T-helper 17 cell (primary cell): ENCODE results near the gene TNK1. TPM values are rescaled to one million over a fixed set of nuclear protein-coding genes. Genes with fewer than 3 reads are reported as not detected.

ENCODE experiments used
- total RNA-seq, 4 donors: library from RNA in 2 of 4; stranded (reverse) in 2 of 4; gene quantifications; one replicate each; pipeline ENCODE4 v1.2.3 and lab custom pipeline; 2022 to 2026

The TNK1 gene
- total RNA-seq, 2 donors from 2014 or later, result 4.8 to 5.9 TPM

Other genes starting within 250 kb of the TNK1 start
- gene ASGR1, start 201.7 kb upstream of the TNK1 start, total RNA-seq, result under 1 TPM; 0.42 to 0.92 TPM
- 10 to 100 TPM in 1 of 2 donors, 1 to 10 TPM in 1; 9.8 to 16.1 TPM for gene DLG4, start 161.3 kb upstream of the TNK1 start, total RNA-seq
- 100 to 1,000 TPM; 268 to 279 TPM for gene ACADVL, start 161.2 kb upstream of the TNK1 start, total RNA-seq
- 10 to 100 TPM; 37.0 to 46.9 TPM for gene DVL2, start 146.6 kb upstream of the TNK1 start, total RNA-seq
- gene PHF23, start 141.6 kb upstream of the TNK1 start, total RNA-seq, result 10 to 100 TPM; 19.2 to 23.2 TPM
- gene GABARAP, start 138.6 kb upstream of the TNK1 start, total RNA-seq, result 100 to 1,000 TPM; 212 to 247 TPM
- gene CTDNEP1, start 129.4 kb upstream of the TNK1 start, total RNA-seq, result 100 to 1,000 TPM; 112 to 115 TPM
- gene ELP5, start 128.9 kb upstream of the TNK1 start, total RNA-seq, result 10 to 100 TPM; 43.0 to 51.0 TPM
- gene CLDN7, start 118.6 kb upstream of the TNK1 start, total RNA-seq, result 1 to 10 TPM in 1 of 2 donors, under 1 TPM in 1; 0.78 to 1.2 TPM
- not detected for gene SLC2A4, start 99.4 kb upstream of the TNK1 start, total RNA-seq
- gene YBX2, start 86.5 kb upstream of the TNK1 start, total RNA-seq, result not detected
- gene EIF5A, start 73.5 kb upstream of the TNK1 start, total RNA-seq, result 100 to 1,000 TPM; 496 to 601 TPM
- gene GPS2, start 65.7 kb upstream of the TNK1 start, total RNA-seq, result 100 to 1,000 TPM in 1 of 2 donors, 10 to 100 TPM in 1; 96.5 to 104 TPM
- gene NEURL4, start 51.8 kb upstream of the TNK1 start, total RNA-seq, result 10 to 100 TPM; 29.9 to 43.8 TPM
- 100 to 1,000 TPM; 641 to 702 TPM for gene ACAP1, start 44.6 kb upstream of the TNK1 start, total RNA-seq
- 1 to 10 TPM; 1.6 to 2.7 TPM for gene KCTD11, start 28.9 kb upstream of the TNK1 start, total RNA-seq
- gene TMEM95, start 25.9 kb upstream of the TNK1 start, total RNA-seq, result not detected
- 100 to 1,000 TPM; 120 to 126 TPM for gene PLSCR3, start 13.4 kb downstream of the TNK1 start, total RNA-seq
- gene TMEM256, start 23.0 kb downstream of the TNK1 start, total RNA-seq, result 10 to 100 TPM; 27.3 to 31.7 TPM
- 1 to 10 TPM; 5.1 to 6.5 TPM for gene NLGN2, start 26.8 kb downstream of the TNK1 start, total RNA-seq
- not detected for gene SPEM1, start 39.2 kb downstream of the TNK1 start, total RNA-seq
- not detected for gene SPEM2, start 44.5 kb downstream of the TNK1 start, total RNA-seq
- not detected for gene SPEM3, start 47.8 kb downstream of the TNK1 start, total RNA-seq
- 10 to 100 TPM; 12.6 to 13.2 TPM for gene TMEM102, start 54.3 kb downstream of the TNK1 start, total RNA-seq
- 1 to 10 TPM; 2.0 to 2.6 TPM for gene FGF11, start 58.4 kb downstream of the TNK1 start, total RNA-seq
- 1 to 10 TPM; 7.0 to 7.2 TPM for gene CHRNB1, start 64.0 kb downstream of the TNK1 start, total RNA-seq
- gene ZBTB4, start 98.5 kb downstream of the TNK1 start, total RNA-seq, result 10 to 100 TPM; 44.9 to 49.5 TPM
- not detected for gene SLC35G6, start 100.4 kb downstream of the TNK1 start, total RNA-seq
- gene POLR2A, start 103.3 kb downstream of the TNK1 start, total RNA-seq, result 100 to 1,000 TPM; 553 to 572 TPM
- 10 to 100 TPM; 41.7 to 49.2 TPM for gene TNFSF12, start 168.0 kb downstream of the TNK1 start, total RNA-seq
- gene TNFSF13, start 177.7 kb downstream of the TNK1 start, total RNA-seq, result 1 to 10 TPM; 2.9 to 3.1 TPM
- gene SENP3, start 180.8 kb downstream of the TNK1 start, total RNA-seq, result 10 to 100 TPM; 33.4 to 37.0 TPM
- 1 to 10 TPM; 3.9 to 8.1 TPM for gene CD68, start 198.5 kb downstream of the TNK1 start, total RNA-seq
- gene MPDU1, start 202.8 kb downstream of the TNK1 start, total RNA-seq, result 10 to 100 TPM; 28.9 to 32.7 TPM
- gene SOX15, start 209.0 kb downstream of the TNK1 start, total RNA-seq, result not detected
- gene FXR2, start 233.8 kb downstream of the TNK1 start, total RNA-seq, result 10 to 100 TPM; 22.3 to 23.4 TPM
- gene SAT2, start 246.7 kb downstream of the TNK1 start, total RNA-seq, result 10 to 100 TPM; 39.1 to 42.9 TPM
- under 1 TPM in 1 of 2 donors, not detected in 1; 0.40 TPM for gene SHBG, start 249.0 kb downstream of the TNK1 start, total RNA-seq